Measurements from ENCODE around the gene PLK4. TPM values are rescaled to one million over a fixed set of nuclear protein-coding genes. Genes with fewer than 3 reads are reported as not detected.
A peak's percentile ranks its signal among the peaks of the same experiment; 100 is the strongest.

Gene PLK4
- total RNA-seq (2014; rRNA removed; shearing (Covaris generic); ENCODE audit: low replicate concordance) = 7.3 and 9.1 TPM in 2 replicates

DNA sequence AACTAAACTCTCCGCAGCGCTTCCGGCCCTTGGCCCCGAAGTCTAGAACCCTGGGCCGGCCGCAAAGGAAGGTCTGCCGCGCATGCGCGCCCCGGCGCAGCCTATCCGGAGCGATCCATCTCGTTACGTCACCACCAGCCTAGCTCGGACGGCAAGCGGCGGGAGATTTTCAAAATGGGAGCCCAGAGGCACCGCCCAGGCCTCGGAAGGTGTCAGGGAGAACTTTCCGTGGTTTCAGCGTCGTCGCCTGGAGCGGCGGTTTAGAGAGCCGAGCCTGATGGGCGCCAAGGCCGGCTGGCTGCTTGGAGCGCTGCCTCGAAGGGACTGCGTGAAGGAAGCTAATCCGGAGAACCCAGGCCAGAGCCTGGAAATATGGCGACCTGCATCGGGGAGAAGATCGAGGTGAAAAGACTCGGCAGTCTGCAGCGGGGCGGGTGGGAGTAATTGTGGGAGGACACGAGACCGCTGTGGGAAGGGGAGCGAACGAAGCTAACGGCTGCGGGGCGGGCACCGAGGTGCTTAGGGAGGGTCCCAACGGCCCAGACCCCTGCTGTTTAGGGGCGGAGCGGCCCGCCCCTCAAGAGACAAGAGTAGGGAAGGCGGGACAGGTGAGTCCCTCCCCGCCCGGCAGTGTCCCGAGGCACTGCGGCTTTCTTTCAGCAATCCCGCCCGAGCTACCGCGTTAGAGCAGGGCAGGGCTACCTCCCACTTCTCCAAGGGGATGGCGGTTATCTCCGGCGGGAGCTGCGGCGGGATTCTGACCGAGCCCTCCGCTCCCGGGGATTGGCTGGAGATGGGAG lies at the start of gene PLK4:
Gene PLK4 (plus strand): TSS at position 131 of the 800 bp plus-strand sequence. CDS start 242 bp downstream, at position 373.
- Histone ChIP-seq H3K9me3 (no peaks in the 10 kb centered on the region), H3K4me3 (peak within 1 kb of the TSS; percentile 88), H3K36me3 (peaks cover 13% of the 10 kb centered on the region), H3K27me3 (no peaks in the 10 kb centered on the region)
- peak; percentile 93 for DNase-seq

GRCh38 chr4:127832585-127832984 lies 48.1 kb upstream of the PLK4 start:
- H3K27me3 ChIP-seq = no peaks in the 10 kb centered on the region

DNA sequence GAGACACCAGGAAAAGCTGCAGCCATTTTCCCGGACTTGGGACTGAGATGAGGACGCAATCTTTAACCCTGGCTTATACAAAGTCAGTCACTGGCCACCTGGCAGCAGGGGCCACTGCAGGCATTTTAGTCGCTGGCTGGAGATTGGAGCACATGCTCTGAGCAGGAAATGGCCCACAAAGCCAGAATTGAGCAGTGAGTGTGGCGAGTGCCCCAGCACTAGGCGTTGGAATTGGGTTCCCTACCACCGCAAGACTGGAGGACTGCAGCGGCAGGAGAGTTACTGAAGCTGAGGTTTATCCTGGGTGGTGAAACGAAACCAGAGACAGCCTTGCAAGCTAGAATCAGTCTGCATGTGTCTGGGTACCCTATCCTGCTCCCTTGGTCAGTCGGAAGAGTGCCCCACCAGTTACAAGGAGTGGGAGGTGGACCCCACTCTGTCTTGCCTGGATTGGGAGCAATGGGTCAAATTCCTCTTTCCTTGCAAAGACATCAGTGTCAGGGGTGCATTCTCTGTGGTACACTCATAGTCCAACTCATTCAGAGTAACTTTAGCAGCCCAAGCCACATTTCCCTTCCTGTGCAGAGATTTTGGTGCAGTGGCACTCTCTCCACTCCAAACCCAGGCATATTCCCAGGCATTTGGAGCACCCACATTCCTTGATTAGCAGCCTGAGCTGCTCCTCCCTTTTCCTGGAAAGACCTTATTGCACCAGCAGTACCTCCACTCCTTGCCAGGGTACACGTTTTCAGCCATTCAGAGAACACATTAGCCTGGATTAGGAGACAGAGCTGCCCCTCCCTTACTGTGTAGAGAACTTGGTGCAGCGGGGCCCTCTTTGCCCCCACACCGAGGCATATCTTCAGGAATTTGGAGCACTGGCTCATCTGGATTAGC lies 36.7 kb upstream of the PLK4 start:
- H3K4me3 ChIP-seq = no peak overlapping the region
- H3K9me3 ChIP-seq = no peaks in the 10 kb centered on the region; the same call in 1 of the 2 replicates
- no peaks in the 10 kb centered on the region for H3K36me3 ChIP-seq
- DNase-seq = no peak
- H3K27me3 ChIP-seq = no peaks in the 10 kb centered on the region

More at GRCh38 chr4:127832585-127832984, 48.1 kb upstream of the PLK4 start:
- no peaks in the 10 kb centered on the region for H3K9me3 ChIP-seq
- DNase-seq = no peak
- H3K4me3 ChIP-seq = no peak overlapping the region
- no peaks in the 10 kb centered on the region for H3K36me3 ChIP-seq

GRCh38 chr4:127844601-127845116 lies 36.0 kb upstream of the PLK4 start:
- H3K4me3 ChIP-seq = no peak overlapping the region
- no peaks in the 10 kb centered on the region for H3K36me3 ChIP-seq
- peak; percentile 7 for DNase-seq
- no peaks in the 10 kb centered on the region for H3K27me3 ChIP-seq
- no peaks in the 10 kb centered on the region; the same call in 1 of the 2 replicates for H3K9me3 ChIP-seq

GRCh38 chr4:127846061-127846460 lies 34.6 kb upstream of the PLK4 start:
- Histone ChIP-seq H3K36me3 (no peaks in the 10 kb centered on the region), H3K9me3 (peaks cover 1% of the 10 kb centered on the region), H3K4me3 (no peak overlapping the region), H3K27me3 (no peaks in the 10 kb centered on the region)
- DNase-seq = no peak

DNA sequence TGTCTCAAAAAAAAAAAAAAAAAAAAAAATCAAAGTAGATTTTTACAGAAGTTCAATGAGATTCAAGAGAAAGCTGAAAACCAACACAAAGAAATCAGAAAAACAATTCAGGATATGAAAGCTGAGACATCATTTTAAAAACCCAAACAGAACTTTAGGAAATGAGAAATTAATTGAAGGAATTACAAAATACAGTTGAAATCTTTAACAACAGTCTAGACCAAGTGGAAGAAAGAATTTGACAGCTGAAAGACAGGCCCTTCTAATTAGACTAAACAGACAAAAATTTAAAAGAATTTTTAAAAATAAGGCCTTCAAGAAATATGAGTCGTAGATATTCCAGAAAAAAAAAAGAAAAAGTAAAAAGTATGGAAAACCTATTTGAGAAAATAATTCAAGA lies 33.9 kb upstream of the PLK4 start:
- Histone ChIP-seq H3K9me3 (peaks cover 4% of the 10 kb centered on the region), H3K4me3 (no peak overlapping the region), H3K36me3 (no peaks in the 10 kb centered on the region), H3K27me3 (no peaks in the 10 kb centered on the region)
- no peak for DNase-seq

DNA sequence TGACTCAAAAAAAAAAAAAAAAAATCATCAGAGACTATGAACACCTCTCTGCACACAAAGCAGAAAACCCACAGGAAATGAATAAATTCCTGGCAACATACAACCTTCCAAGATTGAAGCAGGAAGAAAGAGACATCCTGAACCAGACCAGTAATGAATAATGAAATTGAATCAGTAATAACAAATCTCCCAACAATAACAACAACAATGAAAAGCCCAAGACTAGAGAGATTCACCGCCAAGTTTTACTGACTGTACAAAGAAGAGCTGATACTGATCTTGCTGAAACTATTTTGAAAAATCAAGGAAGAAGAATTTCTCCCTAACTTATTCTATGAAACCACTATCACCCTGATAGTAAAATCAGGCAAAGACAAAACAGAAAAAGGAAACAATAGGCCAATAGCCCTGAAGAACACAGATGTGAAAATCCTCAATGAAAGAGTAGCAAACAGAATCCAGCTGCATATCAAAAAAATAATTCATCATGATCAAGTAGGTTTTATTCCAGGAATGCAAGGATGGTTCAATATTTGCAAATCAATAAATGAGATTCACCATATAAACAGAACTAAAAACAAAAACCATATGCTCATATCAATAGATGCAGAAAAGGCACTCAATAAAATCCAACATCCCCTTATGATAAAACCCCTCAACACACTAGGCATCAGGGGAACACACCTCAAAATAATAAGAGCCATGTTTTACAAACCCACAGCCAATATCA lies 31.0 kb upstream of the PLK4 start:
- Histone ChIP-seq H3K9me3 (peaks cover 6% of the 10 kb centered on the region), H3K36me3 (no peaks in the 10 kb centered on the region), H3K27me3 (no peaks in the 10 kb centered on the region), H3K4me3 (no peak overlapping the region)
- no peak for DNase-seq

- Histone ChIP-seq H3K4me3 (no peak overlapping the region), H3K9me3 (peaks cover 6% of the 10 kb centered on the region), H3K27me3 (no peaks in the 10 kb centered on the region), H3K36me3 (no peaks in the 10 kb centered on the region)
- DNase-seq = no peak
Measured at GRCh38 chr4:127852661-127853060, 28.0 kb upstream of the PLK4 start.

- H3K27me3 ChIP-seq = no peaks in the 10 kb centered on the region
- H3K9me3 ChIP-seq = peaks cover 6% of the 10 kb centered on the region; the same call in 1 of the 2 replicates
- H3K4me3 ChIP-seq = no peak overlapping the region
- H3K36me3 ChIP-seq = no peaks in the 10 kb centered on the region
- DNase-seq = no peak
Measured at GRCh38 chr4:127856196-127856812, 24.4 kb upstream of the PLK4 start.

DNA sequence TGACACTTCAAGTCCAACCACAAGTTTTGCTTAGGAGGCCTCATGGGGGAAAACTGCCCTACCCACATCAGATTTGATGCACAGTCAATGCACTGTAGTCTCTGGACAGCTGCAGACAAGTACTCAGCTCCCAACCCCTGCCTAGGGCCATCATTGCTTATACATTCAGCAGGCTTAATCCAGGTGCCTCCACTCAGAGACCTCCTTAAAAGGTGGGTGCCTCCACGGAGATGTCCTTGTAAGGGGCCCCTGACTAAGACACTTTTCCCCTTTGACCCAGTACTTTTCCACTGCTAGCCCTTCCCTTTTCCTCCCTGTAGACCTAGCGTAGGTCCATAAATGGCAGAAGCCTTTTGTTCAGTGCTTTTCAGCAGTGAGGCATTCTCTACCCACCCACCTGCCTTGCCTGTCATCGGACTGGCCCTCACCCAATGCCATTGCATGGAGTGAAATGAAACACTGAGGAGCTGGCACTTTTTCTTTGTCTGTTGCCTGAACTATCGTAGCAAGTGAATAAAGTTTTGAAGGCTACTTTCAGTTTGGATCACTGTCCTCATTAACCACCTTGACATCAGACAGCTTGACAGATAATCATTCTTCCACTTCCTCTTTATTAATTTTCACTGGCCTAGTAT lies 23.8 kb upstream of the PLK4 start:
- Histone ChIP-seq H3K4me3 (no peak overlapping the region), H3K27me3 (no peaks in the 10 kb centered on the region), H3K36me3 (no peaks in the 10 kb centered on the region), H3K9me3 (peaks cover 2% of the 10 kb centered on the region; the same call in 1 of the 2 replicates)
- DNase-seq = peak; percentile 15

DNA sequence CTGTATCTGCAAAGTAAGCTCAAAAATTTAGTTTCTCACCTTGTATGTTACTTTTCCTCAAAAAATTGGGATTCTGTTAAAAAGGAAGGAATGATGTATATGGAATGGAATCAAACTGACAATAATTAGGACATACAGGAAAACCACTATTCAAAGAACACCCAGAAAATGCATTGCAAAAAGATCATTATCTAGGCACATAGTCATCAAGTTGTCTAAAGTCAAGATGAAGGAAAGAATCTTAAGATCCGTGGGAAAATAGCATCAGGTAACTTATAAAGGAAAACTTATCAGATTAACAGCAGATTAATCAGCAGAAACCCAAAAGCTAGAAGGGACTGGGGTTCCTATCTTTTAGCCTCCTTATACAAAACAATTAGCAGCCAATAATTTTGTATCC lies 23.1 kb upstream of the PLK4 start:
- no peak overlapping the region for H3K4me3 ChIP-seq
- H3K36me3 ChIP-seq = no peaks in the 10 kb centered on the region
- peaks cover 2% of the 10 kb centered on the region; the same call in 1 of the 2 replicates for H3K9me3 ChIP-seq
- no peak for DNase-seq
- H3K27me3 ChIP-seq = no peaks in the 10 kb centered on the region

- no peaks in the 10 kb centered on the region for H3K36me3 ChIP-seq
- no peaks in the 10 kb centered on the region for H3K9me3 ChIP-seq
- no peak for DNase-seq
- H3K27me3 ChIP-seq = no peaks in the 10 kb centered on the region
- no peak overlapping the region for H3K4me3 ChIP-seq
Measured at GRCh38 chr4:127868196-127868595, 12.5 kb upstream of the PLK4 start.

GRCh38 chr4:127870281-127870680 lies 10.4 kb upstream of the PLK4 start:
- H3K4me3 ChIP-seq = no peak overlapping the region
- H3K36me3 ChIP-seq = peaks cover under 1% of the 10 kb centered on the region; the same call in 1 of the 2 replicates
- DNase-seq = no peak
- no peaks in the 10 kb centered on the region for H3K9me3 ChIP-seq
- no peaks in the 10 kb centered on the region for H3K27me3 ChIP-seq

DNA sequence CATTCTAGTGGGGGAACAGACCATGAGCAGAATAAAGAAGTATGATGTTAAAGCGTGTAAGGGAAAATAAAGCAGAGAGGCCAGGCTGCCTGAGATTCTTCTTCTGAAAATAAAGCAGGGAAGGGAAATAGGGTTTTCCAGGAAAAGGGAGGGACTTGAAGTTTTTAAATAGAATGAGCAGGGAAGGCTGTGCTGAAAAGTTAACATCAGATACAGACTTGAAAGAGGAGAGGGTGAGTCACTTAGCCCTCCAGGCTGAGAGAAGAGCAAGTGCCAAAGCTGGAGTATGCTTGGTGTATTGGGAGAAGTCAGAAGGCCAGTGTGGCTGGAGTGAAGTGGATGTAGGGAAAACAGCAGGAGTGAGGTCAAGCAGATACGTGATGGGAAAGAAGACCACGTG lies 10.0 kb upstream of the PLK4 start:
- no peak overlapping the region for H3K4me3 ChIP-seq
- peaks cover 3% of the 10 kb centered on the region; the same call in 1 of the 2 replicates for H3K36me3 ChIP-seq
- H3K27me3 ChIP-seq = no peaks in the 10 kb centered on the region
- DNase-seq = peak; percentile 77
- H3K9me3 ChIP-seq = no peaks in the 10 kb centered on the region

DNA sequence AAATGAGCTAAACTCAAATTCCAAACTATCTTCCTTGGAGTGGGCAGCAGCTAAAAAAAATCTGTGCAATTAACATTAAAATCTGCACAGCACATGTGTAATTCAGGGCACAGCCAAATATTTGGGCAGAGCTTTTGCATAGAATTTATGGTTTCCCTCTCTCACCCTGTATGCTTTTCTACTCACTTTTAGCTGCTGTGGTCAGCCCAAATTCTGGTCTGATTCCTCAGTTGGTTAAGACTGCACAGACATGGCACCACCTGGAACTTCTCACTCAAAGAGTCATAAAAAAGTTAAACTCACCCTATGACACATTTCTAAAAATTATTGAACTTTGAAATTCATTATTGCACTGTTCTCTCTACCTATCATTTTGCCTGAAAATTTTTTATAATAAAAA lies 4.9 kb upstream of the PLK4 start:
- Histone ChIP-seq H3K4me3 (no peak overlapping the region), H3K36me3 (peaks cover 3% of the 10 kb centered on the region; the same call in 1 of the 2 replicates), H3K27me3 (no peaks in the 10 kb centered on the region), H3K9me3 (no peaks in the 10 kb centered on the region)
- DNase-seq = no peak

GRCh38 chr4:127881563-127881864 lies 821 bp downstream of the PLK4 start:
- no peak for DNase-seq
- Histone ChIP-seq H3K9me3 (no peaks in the 10 kb centered on the region), H3K36me3 (peaks cover 18% of the 10 kb centered on the region), H3K27me3 (no peaks in the 10 kb centered on the region), H3K4me3 (peak overlapping the region; percentile 88)
